ENCODE measurements around the gene SPATA25.

SPATA25 gene

GRCh38 chr20:45861221-45862075 is 26.0 kb downstream of the SPATA25 start:
- no peak for DNase-seq

GRCh38 chr20:45860560-45861220 is 26.7 kb downstream of the SPATA25 start:
- peak; percentile 90 for DNase-seq

- DNase-seq, result no peak
These were observed 27.5 kb downstream of the SPATA25 start for GRCh38 chr20:45859916-45860315.

GRCh38 chr20:45857882-45858216 is 29.6 kb downstream of the SPATA25 start:
- DNase-seq, result no peak

GRCh38 chr20:45857114-45857881 is 30.1 kb downstream of the SPATA25 start, which contains the start of the genes ACOT8 and ZSWIM3:
TSS of gene ACOT8 (minus strand) at chr20:45857392. CDS start at chr20:45857315, 77 bp downstream.
TSS of gene ZSWIM3 (plus strand) at chr20:45857614. CDS start at chr20:45857826, 212 bp downstream.
- DNase-seq, result peak; percentile 100

- DNase-seq, result no peak
These were observed 33.9 kb downstream of the SPATA25 start for GRCh38 chr20:45853484-45853883.

GRCh38 chr20:45852326-45852725 is 35.1 kb downstream of the SPATA25 start:
- DNase-seq, result no peak

- DNase-seq, result no peak
These were observed 35.9 kb downstream of the SPATA25 start for GRCh38 chr20:45851501-45851900.

- no peak for DNase-seq
These were observed 36.5 kb downstream of the SPATA25 start for GRCh38 chr20:45850926-45851325.

- no peak for DNase-seq
These were observed 37.2 kb downstream of the SPATA25 start for GRCh38 chr20:45850238-45850637.

- DNase-seq, result no peak
These were observed 38.3 kb downstream of the SPATA25 start for GRCh38 chr20:45848969-45849582.

- no peak for DNase-seq
These were observed 39.0 kb downstream of the SPATA25 start for GRCh38 chr20:45848421-45848820.

GRCh38 chr20:45845452-45845851 is 42.0 kb downstream of the SPATA25 start:
- DNase-seq, result no peak

GRCh38 chr20:45843506-45843905 is 43.9 kb downstream of the SPATA25 start:
- no peak for DNase-seq

GRCh38 chr20:45842169-45842812 is 45.1 kb downstream of the SPATA25 start:
- DNase-seq, result no peak

- no peak for DNase-seq
These were observed 45.9 kb downstream of the SPATA25 start for GRCh38 chr20:45841407-45842129.

GRCh38 chr20:45840700-45841198 is 46.7 kb downstream of the SPATA25 start:
- DNase-seq, result no peak

GRCh38 chr20:45836841-45837240 is 50.6 kb downstream of the SPATA25 start:
- DNase-seq, result peak; percentile 65

Data from NCI-H2171 treated with DMSO at 0.1 percent for 48 hours (cell line).